Neural progenitor cell (in vitro differentiated cells): Measurements from ENCODE around the gene SRCIN1.

Experiments
- CTCF ChIP-seq: fragments of 200-600 bp; sonication (generic); IDR thresholded peaks from 2 replicates; pipeline ENCODE4 v1.5.1; 2017; ENCODE audit warnings: antibody characterized with exemption, mild to moderate bottlenecking
- EZH2 ChIP-seq: fragments of 200-600 bp; sonication (generic); IDR thresholded peaks from 2 replicates; pipeline ENCODE4 v1.6.1; 2017; ENCODE audit warnings: antibody characterized with exemption, mild to moderate bottlenecking, moderate library complexity
- EZH2phosphoT487 ChIP-seq: fragments of 200-600 bp; sonication (generic); IDR thresholded peaks from 2 replicates; pipeline ENCODE4 v1.6.1; 2017; ENCODE audit warnings: antibody characterized with exemption

- TF ChIP-seq EZH2: no peak
- TF ChIP-seq CTCF: no peak
- no peak for TF ChIP-seq EZH2phosphoT487
These were observed 30.3 kb upstream of the SRCIN1 start for GRCh38 chr17:38636054-38636453.
